IMR-90 (cell line): Measurements from ENCODE around the gene CPOX.

Source experiments
- CHD1 ChIP-seq: IDR thresholded peaks from 2 replicates; pipeline ENCODE4 v1.6.1; 2012; ENCODE audit warnings: low read depth, low read length, improper control_type of control experiment
- POLR2A ChIP-seq: IDR thresholded peaks from 2 replicates; pipeline ENCODE4 v1.6.1; 2012; ENCODE audit warnings: mild to moderate bottlenecking, low read depth, low read length
- RFX5 ChIP-seq: IDR thresholded peaks from 2 replicates; pipeline ENCODE4 v1.8.0; 2012; ENCODE audit warnings: low read depth, mild to moderate bottlenecking, low read length, moderate library complexity
- SMC3 ChIP-seq: fragments of 150-350 bp; IDR thresholded peaks from 2 replicates; pipeline ENCODE4 v1.6.1; 2016; ENCODE audit warnings: low read depth, mild to moderate bottlenecking, antibody characterized with exemption, low read length, moderate library complexity
- TF ChIP-seq, protein P1 (sequence below): conservative IDR thresholded peaks from 2 replicates; pipeline ENCODE4 v1.5.1; 2012; ENCODE audit warnings: mild to moderate bottlenecking, low read depth, low read length, improper control_type of control experiment
- TF ChIP-seq, protein P2 (sequence below): fragments of 150-350 bp; IDR thresholded peaks from 2 replicates; pipeline ENCODE4 v1.6.1; 2016; ENCODE audit warnings: low read depth, mild to moderate bottlenecking, low read length, moderate library complexity, borderline replicate concordance

DNA sequence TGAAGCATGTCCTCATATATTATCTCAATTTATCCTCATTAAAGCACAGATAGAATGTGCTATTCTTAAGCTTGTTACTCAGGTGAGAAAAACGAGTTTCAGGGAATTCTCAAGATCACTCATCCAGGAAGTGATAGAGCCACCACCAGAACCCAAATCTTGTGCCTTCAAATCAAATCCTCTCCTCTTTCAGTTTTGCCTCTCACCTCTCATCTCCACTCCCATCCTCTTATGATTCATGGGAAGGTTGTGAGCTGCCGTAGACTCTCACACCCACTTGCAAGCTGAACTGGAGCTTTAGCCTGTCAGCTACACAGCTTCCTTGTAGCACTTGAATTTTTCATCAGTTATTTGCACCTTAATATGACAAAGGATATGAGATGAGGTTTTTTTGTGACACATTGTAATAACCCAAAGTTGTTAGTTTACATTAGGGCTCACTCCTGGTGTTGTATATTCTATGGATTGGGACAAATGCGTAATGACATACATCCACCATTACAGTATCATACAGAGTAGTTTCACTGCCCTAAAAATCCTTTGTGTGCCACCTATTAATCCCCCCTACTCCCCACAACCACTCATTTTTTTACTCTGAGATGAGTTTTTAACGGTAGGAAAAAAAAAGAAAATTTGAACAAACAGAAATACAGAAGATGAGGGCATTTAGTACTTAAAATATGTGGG lies 35.9 kb downstream of the CPOX start:
- TF ChIP-seq, protein P1, sequence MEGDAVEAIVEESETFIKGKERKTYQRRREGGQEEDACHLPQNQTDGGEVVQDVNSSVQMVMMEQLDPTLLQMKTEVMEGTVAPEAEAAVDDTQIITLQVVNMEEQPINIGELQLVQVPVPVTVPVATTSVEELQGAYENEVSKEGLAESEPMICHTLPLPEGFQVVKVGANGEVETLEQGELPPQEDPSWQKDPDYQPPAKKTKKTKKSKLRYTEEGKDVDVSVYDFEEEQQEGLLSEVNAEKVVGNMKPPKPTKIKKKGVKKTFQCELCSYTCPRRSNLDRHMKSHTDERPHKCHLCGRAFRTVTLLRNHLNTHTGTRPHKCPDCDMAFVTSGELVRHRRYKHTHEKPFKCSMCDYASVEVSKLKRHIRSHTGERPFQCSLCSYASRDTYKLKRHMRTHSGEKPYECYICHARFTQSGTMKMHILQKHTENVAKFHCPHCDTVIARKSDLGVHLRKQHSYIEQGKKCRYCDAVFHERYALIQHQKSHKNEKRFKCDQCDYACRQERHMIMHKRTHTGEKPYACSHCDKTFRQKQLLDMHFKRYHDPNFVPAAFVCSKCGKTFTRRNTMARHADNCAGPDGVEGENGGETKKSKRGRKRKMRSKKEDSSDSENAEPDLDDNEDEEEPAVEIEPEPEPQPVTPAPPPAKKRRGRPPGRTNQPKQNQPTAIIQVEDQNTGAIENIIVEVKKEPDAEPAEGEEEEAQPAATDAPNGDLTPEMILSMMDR = no peak
- no peak for TF ChIP-seq POLR2A
- no peak for TF ChIP-seq SMC3
- TF ChIP-seq CHD1 = no peak
- TF ChIP-seq, protein P2, sequence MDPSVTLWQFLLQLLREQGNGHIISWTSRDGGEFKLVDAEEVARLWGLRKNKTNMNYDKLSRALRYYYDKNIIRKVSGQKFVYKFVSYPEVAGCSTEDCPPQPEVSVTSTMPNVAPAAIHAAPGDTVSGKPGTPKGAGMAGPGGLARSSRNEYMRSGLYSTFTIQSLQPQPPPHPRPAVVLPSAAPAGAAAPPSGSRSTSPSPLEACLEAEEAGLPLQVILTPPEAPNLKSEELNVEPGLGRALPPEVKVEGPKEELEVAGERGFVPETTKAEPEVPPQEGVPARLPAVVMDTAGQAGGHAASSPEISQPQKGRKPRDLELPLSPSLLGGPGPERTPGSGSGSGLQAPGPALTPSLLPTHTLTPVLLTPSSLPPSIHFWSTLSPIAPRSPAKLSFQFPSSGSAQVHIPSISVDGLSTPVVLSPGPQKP = no peak
- no peak for TF ChIP-seq RFX5
